HG02970 (cell line): ENCODE results near the gene RIPOR1.

Experiments
- ATAC-seq: cut with Tn5 transposase; IDR thresholded peaks from one replicate; pipeline ENCODE4 v1.9.1; 2021; ENCODE audit warnings: mild to moderate bottlenecking, moderate library complexity, moderate number of reproducible peaks; ENCODE audit not compliant: unreplicated experiment, low FRiP score

The RIPOR1 gene

GRCh38 chr16:67594956-67595355 is 66.3 kb downstream of the RIPOR1 start:
- no peak for ATAC-seq
